HG02571 (cell line): ENCODE results near the gene TLCD4.
"Not testable (repeated sequence)": the region's sequence is repeated elsewhere in the genome, so short reads cannot be mapped to it uniquely, and the experiment has no call there.

ENCODE experiments used
- ATAC-seq: cut with Tn5 transposase; IDR thresholded peaks from one replicate; pipeline ENCODE4 v1.9.1; 2021; ENCODE audit warnings: mild to moderate bottlenecking, moderate library complexity; ENCODE audit not compliant: unreplicated experiment

The TLCD4 gene

DNA sequence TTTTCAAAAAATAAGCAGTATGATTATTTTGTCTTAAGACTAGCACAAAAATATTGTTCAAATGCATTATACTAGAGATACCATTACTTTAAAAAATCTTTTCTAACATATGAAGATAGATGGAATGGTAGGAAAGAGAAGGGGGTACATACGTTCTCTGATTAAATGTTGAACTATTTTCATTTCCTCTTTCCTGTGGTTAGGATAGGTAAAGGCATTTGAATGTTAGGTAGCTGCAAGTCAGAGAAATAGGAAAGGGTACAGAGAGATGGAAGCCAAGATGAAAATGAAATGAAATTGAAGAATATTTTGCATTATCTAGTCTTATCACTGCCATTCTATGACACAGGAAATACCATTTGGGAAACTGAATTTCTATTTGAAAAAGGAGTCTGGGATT lies 28.3 kb downstream of the TLCD4 start:
- ATAC-seq: no peak

DNA sequence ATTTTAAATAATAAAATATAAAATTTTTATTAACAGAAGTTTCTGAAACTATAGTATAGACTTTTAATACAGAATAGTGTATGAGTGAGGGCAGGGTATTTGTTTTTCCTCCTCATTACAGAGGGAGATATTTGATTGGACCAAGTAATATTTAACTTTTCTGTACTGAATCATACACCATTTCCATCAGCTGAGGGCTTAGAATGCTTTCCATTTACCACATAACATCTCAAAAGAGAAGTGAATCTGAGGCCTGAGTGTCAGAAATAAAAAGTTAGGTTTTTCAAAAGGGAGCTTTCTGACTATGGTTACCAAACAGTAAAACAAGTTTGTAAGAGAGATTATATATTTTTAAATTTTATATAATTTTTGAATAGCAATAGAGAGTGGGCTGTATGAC lies 29.5 kb downstream of the TLCD4 start:
- ATAC-seq: no peak

DNA sequence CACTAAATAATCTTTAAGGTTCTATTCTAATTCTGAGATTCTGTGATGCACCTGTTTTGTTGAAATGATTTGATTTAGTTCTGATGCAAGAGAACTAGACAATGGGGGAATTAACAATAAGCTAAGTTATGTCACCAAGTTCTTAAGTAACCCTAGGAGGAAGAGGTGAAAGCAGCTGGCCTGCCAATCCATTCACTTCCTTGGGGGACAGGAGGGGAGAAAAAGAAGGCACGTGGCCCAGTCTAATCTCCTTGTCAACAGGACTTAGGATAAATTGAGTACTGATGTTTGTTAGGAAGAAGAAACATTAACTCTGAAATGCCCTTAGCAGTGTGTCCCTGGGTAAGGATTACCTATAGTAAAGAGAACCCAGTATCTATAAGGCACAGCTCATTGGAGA lies 36.9 kb downstream of the TLCD4 start:
- no peak for ATAC-seq

DNA sequence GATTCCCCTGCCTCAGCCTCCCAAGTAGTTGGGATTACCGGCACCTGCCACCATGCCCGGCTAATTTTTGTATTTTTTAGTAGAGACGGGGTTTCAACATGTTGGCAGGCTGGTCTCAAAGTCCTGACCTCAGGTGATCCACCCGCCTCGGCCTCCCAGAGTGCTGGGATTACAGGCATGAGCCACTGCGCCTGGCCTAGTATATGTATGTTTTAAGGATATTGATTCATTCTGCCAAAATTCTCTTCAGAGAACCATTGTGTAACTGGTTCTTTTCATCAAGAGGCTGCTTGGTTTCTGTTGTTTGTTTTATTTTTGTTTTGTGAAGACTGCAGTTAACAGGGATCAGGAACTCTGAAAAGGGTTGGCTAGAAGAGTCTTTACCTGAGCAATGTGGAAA lies 48.4 kb downstream of the TLCD4 start:
- not testable (repeated sequence) for ATAC-seq
